HG03442 (cell line): ENCODE data around the gene B3GALT4.

Source experiments
- ATAC-seq: cut with Tn5 transposase; IDR thresholded peaks from one replicate; pipeline ENCODE4 v1.9.1; 2021; ENCODE audit warnings: mild to moderate bottlenecking, moderate library complexity; ENCODE audit not compliant: unreplicated experiment

B3GALT4 gene

DNA sequence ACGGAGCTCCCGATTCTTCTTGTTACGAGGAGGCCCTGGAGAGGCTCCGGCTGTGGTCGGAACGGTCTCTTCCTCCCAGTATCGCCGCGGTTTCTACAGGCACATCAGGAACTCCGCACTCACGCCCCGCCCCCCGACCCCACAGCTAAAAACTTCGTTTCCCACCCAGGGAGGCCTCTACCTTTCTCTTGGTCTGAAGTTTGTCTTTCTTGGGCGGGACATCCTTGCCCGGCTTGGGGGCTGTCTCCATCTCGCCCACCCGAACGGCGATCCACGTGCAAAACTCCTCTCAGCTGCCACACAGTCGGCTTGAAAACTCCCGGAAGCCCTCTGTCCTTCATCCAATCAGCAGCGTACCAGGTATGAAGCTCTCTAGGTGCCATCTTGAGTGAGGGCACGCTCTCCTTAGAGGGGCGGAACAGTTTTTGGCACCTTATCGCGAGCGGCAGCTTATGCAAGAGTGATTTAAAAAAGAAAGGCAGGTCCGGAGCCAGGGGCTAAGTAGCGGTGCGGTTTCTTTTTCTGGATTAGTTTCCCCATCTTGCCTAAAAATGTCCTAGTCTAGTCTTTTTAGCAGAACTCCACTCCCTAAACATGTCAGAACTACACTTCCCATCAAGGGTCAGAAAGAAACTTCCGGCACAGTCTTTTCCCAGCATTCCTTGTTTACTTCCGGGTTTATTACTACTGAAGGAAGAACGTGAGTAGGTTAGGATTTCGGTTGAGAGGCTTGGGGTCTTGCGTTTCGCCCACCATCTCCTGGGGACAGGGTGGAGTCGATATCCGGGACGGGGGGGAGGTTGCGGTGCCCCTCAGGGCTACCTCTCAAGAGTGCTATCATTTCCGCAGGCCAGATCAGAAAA is 12.2 kb downstream of the B3GALT4 start, which contains the start of the genes PFDN6 and WDR46:
Gene PFDN6, plus strand, starts transcription at position 681 of the 863 bp plus-strand sequence. CDS start 256 bp downstream, outside the sequence.
Gene WDR46, minus strand, starts transcription at position 319 of the 863 bp plus-strand sequence. Its CDS starts 69 bp downstream, at position 250.
- peak; percentile 77 for ATAC-seq

- peak; percentile 12 for ATAC-seq
Observed at GRCh38 chr6:33289784-33290315, 12.9 kb downstream of the B3GALT4 start.

- no peak for ATAC-seq
Observed at GRCh38 chr6:33290459-33290858, 13.5 kb downstream of the B3GALT4 start.

- no peak for ATAC-seq
Observed at GRCh38 chr6:33292996-33293682, 16.2 kb downstream of the B3GALT4 start.

- ATAC-seq = no peak
Observed at GRCh38 chr6:33294086-33294823, 17.3 kb downstream of the B3GALT4 start.

- ATAC-seq = no peak
Observed at GRCh38 chr6:33295621-33296369, 18.9 kb downstream of the B3GALT4 start.

GRCh38 chr6:33296797-33297405 is 20.0 kb downstream of the B3GALT4 start:
- no peak for ATAC-seq

DNA sequence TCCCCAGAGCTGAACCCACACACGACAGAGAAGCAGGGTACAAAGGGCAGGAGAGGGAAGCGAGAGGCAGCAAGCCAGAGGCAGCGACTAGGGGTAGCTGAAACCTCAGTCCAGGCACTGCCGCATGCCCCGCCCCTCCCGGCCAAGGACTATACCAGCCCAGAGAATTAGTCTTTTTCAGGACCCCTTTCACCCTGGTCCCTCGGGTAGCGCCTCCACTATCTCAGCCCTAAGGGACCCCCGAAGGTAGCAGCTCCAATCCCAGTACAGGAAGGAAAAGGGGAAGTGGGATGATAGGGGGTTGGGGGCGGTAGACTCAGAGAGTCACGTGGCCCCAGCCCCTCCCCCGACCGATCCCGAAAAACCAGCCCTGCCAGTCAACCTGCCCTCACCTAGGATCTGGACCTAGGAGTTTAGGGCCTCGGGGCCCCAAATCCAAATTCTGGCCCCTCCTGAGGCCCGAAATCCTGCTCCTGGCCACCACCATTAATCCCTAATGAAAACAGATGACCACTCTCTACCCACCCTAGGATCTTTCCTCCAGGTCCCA is 20.6 kb downstream of the B3GALT4 start:
- no peak for ATAC-seq

GRCh38 chr6:33297956-33298772 is 21.2 kb downstream of the B3GALT4 start:
- no peak for ATAC-seq

- peak; percentile 24 for ATAC-seq
Observed at GRCh38 chr6:33298773-33299236, 21.9 kb downstream of the B3GALT4 start, which contains the start of gene RGL2. Gene RGL2, minus strand, starts transcription at chr6:33298942. Its CDS starts 332 bp downstream, at chr6:33298610.

- ATAC-seq = peak; percentile 66
Observed at GRCh38 chr6:33299237-33299944, 22.5 kb downstream of the B3GALT4 start.

GRCh38 chr6:33301877-33302276 is 25.0 kb downstream of the B3GALT4 start:
- ATAC-seq = no peak

- no peak for ATAC-seq
Observed at GRCh38 chr6:33304216-33304615, 27.3 kb downstream of the B3GALT4 start.

GRCh38 chr6:33305052-33305451 is 28.1 kb downstream of the B3GALT4 start:
- no peak for ATAC-seq

DNA sequence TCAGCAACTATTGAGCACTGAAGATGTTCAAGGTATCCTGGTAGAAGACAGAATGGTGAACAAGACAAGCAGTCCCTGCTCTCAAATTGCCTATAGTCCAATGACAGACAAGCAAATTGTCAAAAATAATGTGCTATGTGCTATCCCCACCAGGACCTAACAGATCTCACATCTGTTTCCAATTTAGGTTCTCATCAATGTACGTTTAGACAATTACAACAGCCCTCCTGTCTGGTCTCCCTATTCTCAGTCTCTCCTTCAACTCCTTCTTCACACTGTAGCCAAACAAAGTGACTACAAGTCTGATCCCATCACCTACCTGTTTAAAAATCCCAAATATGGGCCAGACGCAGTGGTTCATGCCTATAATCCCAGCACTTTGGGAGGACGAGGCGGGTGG is 29.4 kb downstream of the B3GALT4 start:
- ATAC-seq = no peak

GRCh38 chr6:33312361-33313104 is 35.6 kb downstream of the B3GALT4 start:
- ATAC-seq = no peak

DNA sequence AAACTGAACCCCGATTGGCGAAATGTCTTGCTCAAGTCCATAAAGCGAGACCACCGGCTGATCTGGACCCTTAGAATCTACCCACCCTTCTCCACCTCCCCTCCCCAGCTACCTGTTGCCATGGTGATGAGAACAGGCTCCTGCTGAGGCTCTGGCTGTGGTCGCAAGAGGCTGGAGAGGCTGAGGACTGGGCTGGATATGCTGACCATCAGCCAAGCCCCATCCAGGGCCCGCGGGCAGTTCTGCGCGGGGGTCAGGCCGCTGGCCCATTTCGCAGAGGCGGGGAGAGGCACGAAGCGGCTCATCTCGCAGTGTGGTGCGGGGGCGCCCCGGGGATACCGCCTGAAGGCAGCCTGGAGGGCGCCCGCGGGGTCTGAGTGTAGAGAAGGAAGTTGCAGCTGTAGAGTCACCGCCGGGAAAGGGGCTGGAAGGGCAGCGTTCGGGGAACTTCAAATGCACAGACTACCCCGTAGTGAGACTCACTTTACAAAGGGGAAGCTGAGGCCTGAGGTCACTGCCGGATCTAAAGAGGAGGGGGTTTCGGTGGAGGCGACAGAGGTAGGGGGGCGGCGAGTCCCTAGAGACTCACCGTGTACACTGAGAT is 36.3 kb downstream of the B3GALT4 start:
- ATAC-seq = peak; percentile 3
